K562 (cell line): ENCODE results near the gene FAM174C. TPM values are rescaled to one million over a fixed set of nuclear protein-coding genes. Genes with fewer than 3 reads are reported as not detected.
A peak's percentile ranks its signal among the peaks of the same experiment; 100 is the strongest.

Experiments
- DIDO1 ChIP-seq: fragments of 450-650 bp; IDR thresholded peaks from 2 replicates; pipeline ENCODE4 v1.6.1; 2016; ENCODE audit warnings: low read depth, missing biosample characterization, missing genetic modification characterization
- ESRRB ChIP-seq: fragments of 250-450 bp; sonication (Bioruptor Pico); IDR thresholded peaks from 2 replicates; pipeline ENCODE4 v1.5.0; 2020; ENCODE audit warnings: mild to moderate bottlenecking, moderate library complexity, borderline replicate concordance
- HDAC1 ChIP-seq, 2 experiments: fragments of 450-650 bp; IDR thresholded peaks; 2 replicates each; pipeline ENCODE4 v1.6.1; 2016 to 2017; ENCODE audit warnings: inconsistent platforms in 1 of 2, mild to moderate bottlenecking in 1 of 2, moderate library complexity in 1 of 2
- HMG20B ChIP-seq: fragments of 250-450 bp; sonication (Bioruptor Pico); IDR thresholded peaks from 2 replicates; pipeline ENCODE4 v1.5.0; 2021; ENCODE audit warnings: mild to moderate bottlenecking
- HMGN3 ChIP-seq: IDR thresholded peaks from 2 replicates; pipeline ENCODE4 v1.6.1; 2011; ENCODE audit warnings: borderline replicate concordance, low read depth, mild to moderate bottlenecking, mixed read lengths, low read length; ENCODE audit not compliant: insufficient read length; ENCODE audit errors: extremely low read depth
- KAT8 ChIP-seq: fragments of 450-650 bp; IDR thresholded peaks from 2 replicates; pipeline ENCODE4 v1.6.1; 2016; ENCODE audit warnings: low read depth, mild to moderate bottlenecking
- MAFF ChIP-seq: IDR thresholded peaks from 2 replicates; pipeline ENCODE4 v1.6.1; 2012; ENCODE audit warnings: low read length, improper control_type of control experiment
- MED1 ChIP-seq: sonication (generic); formaldehyde crosslinking; IDR thresholded peaks from 2 replicates; pipeline ENCODE4 v1.8.1; 2023; ENCODE audit warnings: missing genetic modification reagents, borderline replicate concordance
- MTF1 ChIP-seq: fragments of 250-450 bp; sonication (Bioruptor Pico); IDR thresholded peaks from 2 replicates; pipeline ENCODE4 v1.9.0; 2021; ENCODE audit warnings: moderate library complexity, mild to moderate bottlenecking, inconsistent platforms, borderline replicate concordance
- NCOR1 ChIP-seq: fragments of 450-650 bp; IDR thresholded peaks from 2 replicates; pipeline ENCODE4 v1.6.1; 2016; ENCODE audit warnings: mild to moderate bottlenecking, moderate library complexity
- NR2C1 ChIP-seq, 2 experiments: fragments of 450-650 bp; IDR thresholded peaks; 2 replicates each; pipeline ENCODE4 v1.6.1; 2017; ENCODE audit warnings: mild to moderate bottlenecking in 2 of 2, antibody characterized with exemption in 1 of 2, inconsistent platforms in 1 of 2, missing compliant biosample characterization in 1 of 2, missing genetic modification characterization in 1 of 2
- PHTF2 ChIP-seq: fragments of 250-450 bp; sonication (Bioruptor Pico); IDR thresholded peaks from 2 replicates; pipeline ENCODE4 v1.5.0; 2021; ENCODE audit warnings: mild to moderate bottlenecking
- RBM14 ChIP-seq: fragments of 200-400 bp; formaldehyde crosslinking; IDR thresholded peaks from 2 replicates; pipeline ENCODE4 v1.6.1; 2018; ENCODE audit warnings: low read depth, mild to moderate bottlenecking, low read length, moderate library complexity, borderline replicate concordance; ENCODE audit not compliant: insufficient read depth
- SRF ChIP-seq, 2 experiments: fragments of 250-450, 450-650 bp in 1 of 2; sonication (Bioruptor Pico) in 1 of 2; sonication (generic) in 1 of 2; formaldehyde crosslinking; IDR thresholded peaks; 2 replicates each; pipeline versions ENCODE4 v1.5.0 to v1.5.1; 2020 to 2022; ENCODE audit warnings: mild to moderate bottlenecking in 1 of 2, missing genetic modification reagents in 1 of 2
- ZNF140 ChIP-seq: fragments of 250-450 bp; sonication (Bioruptor Pico); IDR thresholded peaks from 2 replicates; pipeline ENCODE4 v1.8.0; 2021; ENCODE audit warnings: moderate library complexity, mild to moderate bottlenecking, inconsistent platforms
- ZNF507 ChIP-seq: conservative IDR thresholded peaks from 2 replicates; pipeline ENCODE4 v1.6.1; 2017; ENCODE audit warnings: missing genetic modification characterization, missing compliant biosample characterization
- ZNF584 ChIP-seq: fragments of 200-800 bp; sonication (Bioruptor generic); IDR thresholded peaks from 2 replicates; pipeline ENCODE4 v1.6.1; 2016; ENCODE audit warnings: low read depth, mild to moderate bottlenecking, missing genetic modification characterization, missing compliant biosample characterization
- polyA plus RNA-seq, 8 experiments: library from polyadenylated mRNA; depleted of rRNA in 4 of 8; stranded (reverse) in 5 of 8; unstranded in 3 of 8; fragments of >200 nt; fragmentation: Nextera tagmentation in 2 of 8; fragmentation: Illumina TruSeq in 1 of 8; extraction: Ambion mirVana in 2 of 8; extraction: Trizol in 1 of 8; gene quantifications; 2 replicates each; pipeline versions ENCODE4 v1.2.1 to v1.2.3, GENCODE V29; 2011 to 2014; ENCODE audit warnings: inconsistent platforms in 1 of 8, missing spikeins in 1 of 8
- total RNA-seq, 7 experiments: library from RNA; depleted of rRNA in 6 of 7; stranded (reverse); fragments of >200 nt in 6 of 7; fragmentation: Illumina TruSeq in 2 of 7; extraction: Trizol in 2 of 7; gene quantifications; 2 replicates each; pipeline versions ENCODE4 v1.2.1 to v1.2.3, GENCODE V29; 2011 to 2021; ENCODE audit warnings: low replicate concordance in 1 of 7
- TF ChIP-seq, protein P1 (sequence below): fragments of 200-800 bp; sonication (Bioruptor generic); IDR thresholded peaks from 2 replicates; pipeline ENCODE4 v1.6.1; 2017; ENCODE audit warnings: missing genetic modification characterization, missing compliant biosample characterization
- TF ChIP-seq, protein P2 (sequence below), 2 experiments: fragments of 150-350 bp in 1 of 2; IDR thresholded peaks; 2 replicates each; pipeline ENCODE4 v1.6.1; 2012 to 2016; ENCODE audit warnings: low read depth in 2 of 2, low read length in 2 of 2, mild to moderate bottlenecking in 1 of 2, moderate library complexity in 1 of 2

Gene FAM174C
- total and polyA plus RNA-seq, 9 of the 15 experiments (the other 6 are each of a cell fraction or from before 2014, with no cell fraction given): 0.66 to 89.6 (median 20.3) TPM

DNA sequence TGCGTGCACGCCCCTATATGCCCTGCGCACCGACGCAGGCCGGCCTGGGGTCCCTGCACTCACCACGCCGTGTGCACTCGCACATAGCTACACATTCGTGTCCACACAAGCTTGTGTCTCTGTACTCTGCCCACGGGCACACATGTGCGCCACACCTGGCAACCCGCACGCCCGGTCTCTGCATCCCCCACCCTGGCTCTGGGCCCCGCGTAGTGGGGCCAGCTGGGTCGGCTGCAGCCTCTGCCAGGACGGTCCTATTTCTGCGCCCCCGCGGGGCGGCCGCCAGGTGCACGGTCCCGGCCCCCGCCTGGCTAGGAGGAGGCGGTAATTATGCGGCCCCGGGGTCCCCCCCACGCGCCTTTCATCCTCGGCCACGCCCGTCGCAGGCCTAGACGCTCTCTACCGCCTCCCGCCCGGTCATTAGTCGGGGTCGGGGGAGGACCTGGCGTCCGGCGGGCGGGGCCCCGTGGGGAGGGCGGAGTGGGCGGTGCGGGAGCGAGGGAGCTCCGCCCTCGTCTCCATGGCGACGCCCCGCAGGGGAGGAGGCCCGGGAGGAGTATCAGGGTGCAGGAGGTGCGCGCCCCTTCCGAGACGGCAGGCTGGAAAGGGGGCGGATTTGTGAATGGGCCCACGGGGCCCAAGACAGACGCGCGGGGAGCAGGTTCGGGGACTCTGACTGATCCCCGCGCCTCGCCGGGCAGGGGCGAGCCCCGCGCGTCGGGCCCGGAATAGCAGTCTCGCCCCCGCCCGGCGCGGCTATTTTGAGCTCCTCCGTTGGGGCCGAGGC, 9.0 kb upstream of the FAM174C start (continued):
- TF ChIP-seq RBM14 (no peak), ZNF584 (no peak), ZNF507 (no peak), HDAC1 (IDR thresholded peaks at IDR 0.05) (no peak; a peak in 1 of 4 replicates), MED1 (CRISPR knock-in tag) (0 out of 2 replicates have a peak, but pooled peaks have one; percentile 24), NR2C1 (IDR thresholded peaks at IDR 0.05) (no peak), NR2C1 (tag; IDR thresholded peaks at IDR 0.05) (no peak), ESRRB (no peak), KAT8 (no peak), MTF1 (CRISPR knock-in tag) (no peak), HMGN3 (peak; percentile 58), DIDO1 (tag) (no peak), NCOR1 (peak; percentile 36; the same call in 1 of the 2 replicates), ZNF140 (CRISPR knock-in tag) (no peak), MAFF (no peak), HMG20B (CRISPR knock-in tag) (no peak), PHTF2 (CRISPR knock-in tag) (no peak), SRF (CRISPR knock-in tag; IDR thresholded peaks at IDR 0.05) (peak in 1 of 2 experiments; percentile 71; a peak in 2 of 4 replicates)
- TF ChIP-seq, protein P1, sequence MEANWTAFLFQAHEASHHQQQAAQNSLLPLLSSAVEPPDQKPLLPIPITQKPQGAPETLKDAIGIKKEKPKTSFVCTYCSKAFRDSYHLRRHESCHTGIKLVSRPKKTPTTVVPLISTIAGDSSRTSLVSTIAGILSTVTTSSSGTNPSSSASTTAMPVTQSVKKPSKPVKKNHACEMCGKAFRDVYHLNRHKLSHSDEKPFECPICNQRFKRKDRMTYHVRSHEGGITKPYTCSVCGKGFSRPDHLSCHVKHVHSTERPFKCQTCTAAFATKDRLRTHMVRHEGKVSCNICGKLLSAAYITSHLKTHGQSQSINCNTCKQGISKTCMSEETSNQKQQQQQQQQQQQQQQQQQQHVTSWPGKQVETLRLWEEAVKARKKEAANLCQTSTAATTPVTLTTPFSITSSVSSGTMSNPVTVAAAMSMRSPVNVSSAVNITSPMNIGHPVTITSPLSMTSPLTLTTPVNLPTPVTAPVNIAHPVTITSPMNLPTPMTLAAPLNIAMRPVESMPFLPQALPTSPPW (CRISPR knock-in tag): peak; percentile 97
- TF ChIP-seq, protein P2, sequence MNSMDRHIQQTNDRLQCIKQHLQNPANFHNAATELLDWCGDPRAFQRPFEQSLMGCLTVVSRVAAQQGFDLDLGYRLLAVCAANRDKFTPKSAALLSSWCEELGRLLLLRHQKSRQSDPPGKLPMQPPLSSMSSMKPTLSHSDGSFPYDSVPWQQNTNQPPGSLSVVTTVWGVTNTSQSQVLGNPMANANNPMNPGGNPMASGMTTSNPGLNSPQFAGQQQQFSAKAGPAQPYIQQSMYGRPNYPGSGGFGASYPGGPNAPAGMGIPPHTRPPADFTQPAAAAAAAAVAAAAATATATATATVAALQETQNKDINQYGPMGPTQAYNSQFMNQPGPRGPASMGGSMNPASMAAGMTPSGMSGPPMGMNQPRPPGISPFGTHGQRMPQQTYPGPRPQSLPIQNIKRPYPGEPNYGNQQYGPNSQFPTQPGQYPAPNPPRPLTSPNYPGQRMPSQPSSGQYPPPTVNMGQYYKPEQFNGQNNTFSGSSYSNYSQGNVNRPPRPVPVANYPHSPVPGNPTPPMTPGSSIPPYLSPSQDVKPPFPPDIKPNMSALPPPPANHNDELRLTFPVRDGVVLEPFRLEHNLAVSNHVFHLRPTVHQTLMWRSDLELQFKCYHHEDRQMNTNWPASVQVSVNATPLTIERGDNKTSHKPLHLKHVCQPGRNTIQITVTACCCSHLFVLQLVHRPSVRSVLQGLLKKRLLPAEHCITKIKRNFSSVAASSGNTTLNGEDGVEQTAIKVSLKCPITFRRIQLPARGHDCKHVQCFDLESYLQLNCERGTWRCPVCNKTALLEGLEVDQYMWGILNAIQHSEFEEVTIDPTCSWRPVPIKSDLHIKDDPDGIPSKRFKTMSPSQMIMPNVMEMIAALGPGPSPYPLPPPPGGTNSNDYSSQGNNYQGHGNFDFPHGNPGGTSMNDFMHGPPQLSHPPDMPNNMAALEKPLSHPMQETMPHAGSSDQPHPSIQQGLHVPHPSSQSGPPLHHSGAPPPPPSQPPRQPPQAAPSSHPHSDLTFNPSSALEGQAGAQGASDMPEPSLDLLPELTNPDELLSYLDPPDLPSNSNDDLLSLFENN (IDR thresholded peaks at IDR 0.05; ENCODE audit: low read depth in 2 of 2, low read length in 2 of 2): no peak
